Measurements from ENCODE around the gene ZNF284. TPM values are rescaled to one million over a fixed set of nuclear protein-coding genes. Genes with fewer than 3 reads are reported as not detected.

ZNF284 gene
- total and polyA plus RNA-seq, 8 donors: 0.42 to 1.9 (median 0.85) TPM

DNA sequence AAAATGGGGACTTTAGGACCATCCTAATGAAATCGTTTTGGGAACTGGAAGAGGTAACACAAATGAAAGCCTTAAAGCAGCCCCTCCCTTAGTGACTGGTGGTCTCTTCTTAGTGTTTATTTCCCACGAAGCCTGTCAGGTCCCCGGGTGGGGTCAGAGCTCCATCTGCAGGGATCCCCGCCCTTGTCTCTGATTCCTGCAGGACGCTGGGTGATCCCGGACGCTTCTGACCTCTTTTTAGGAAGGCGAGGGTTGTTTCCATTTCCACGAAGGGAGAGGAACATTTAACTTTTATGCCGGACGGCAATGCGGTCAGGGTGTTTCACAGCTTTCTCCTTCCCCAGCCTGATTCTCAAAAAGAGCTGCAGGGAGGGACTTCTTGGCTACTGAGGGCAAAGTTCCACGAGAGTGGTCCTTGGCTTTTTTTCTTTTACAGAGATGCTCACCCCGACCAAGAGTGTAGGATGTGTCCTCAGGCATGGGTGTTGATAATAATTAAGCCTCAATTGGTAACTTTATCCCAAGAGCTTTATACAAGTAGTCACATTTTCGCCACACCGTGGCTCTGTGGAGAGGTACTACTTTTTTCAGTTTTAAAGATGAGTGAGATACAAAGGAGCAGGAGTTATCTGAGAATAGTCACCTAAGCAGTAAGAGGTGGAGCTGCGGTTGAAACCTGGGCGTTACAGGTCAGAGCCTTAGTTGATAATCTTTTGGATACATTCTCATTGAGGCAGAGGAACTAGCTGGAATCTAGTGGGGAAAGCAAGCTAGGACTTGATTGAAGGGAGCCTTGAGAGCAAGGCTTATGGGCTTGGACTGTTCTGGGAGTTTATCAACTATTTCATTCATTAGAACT is 813 bp downstream of the ZNF284 start:
- peaks cover 0 to under 1% (median 0%) of the 10 kb centered on the region in 4 donors for H3K9me3 ChIP-seq
- H3K27ac ChIP-seq: no peak overlapping the region
- H3K27me3 ChIP-seq: no peaks in the 10 kb centered on the region
- TF ChIP-seq, protein P1, sequence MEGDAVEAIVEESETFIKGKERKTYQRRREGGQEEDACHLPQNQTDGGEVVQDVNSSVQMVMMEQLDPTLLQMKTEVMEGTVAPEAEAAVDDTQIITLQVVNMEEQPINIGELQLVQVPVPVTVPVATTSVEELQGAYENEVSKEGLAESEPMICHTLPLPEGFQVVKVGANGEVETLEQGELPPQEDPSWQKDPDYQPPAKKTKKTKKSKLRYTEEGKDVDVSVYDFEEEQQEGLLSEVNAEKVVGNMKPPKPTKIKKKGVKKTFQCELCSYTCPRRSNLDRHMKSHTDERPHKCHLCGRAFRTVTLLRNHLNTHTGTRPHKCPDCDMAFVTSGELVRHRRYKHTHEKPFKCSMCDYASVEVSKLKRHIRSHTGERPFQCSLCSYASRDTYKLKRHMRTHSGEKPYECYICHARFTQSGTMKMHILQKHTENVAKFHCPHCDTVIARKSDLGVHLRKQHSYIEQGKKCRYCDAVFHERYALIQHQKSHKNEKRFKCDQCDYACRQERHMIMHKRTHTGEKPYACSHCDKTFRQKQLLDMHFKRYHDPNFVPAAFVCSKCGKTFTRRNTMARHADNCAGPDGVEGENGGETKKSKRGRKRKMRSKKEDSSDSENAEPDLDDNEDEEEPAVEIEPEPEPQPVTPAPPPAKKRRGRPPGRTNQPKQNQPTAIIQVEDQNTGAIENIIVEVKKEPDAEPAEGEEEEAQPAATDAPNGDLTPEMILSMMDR (IDR thresholded peaks at IDR 0.05): no peak
- H3K36me3 ChIP-seq: no peaks in the 10 kb centered on the region
- peaks cover 0 to 3% (median 0%) of the 10 kb centered on the region in 3 donors for H3K4me1 ChIP-seq
- peak overlapping the region; percentile 26 to 70 (median 52) for H3K4me3 ChIP-seq
- 12 to 14% methylated on average over 18 of the region's 18 CpGs for WGBS, 2 donors
- no peak for DNase-seq
- ATAC-seq: peak; percentile 18 to 43 (median 22)
- no peak for FAIRE-seq
- intact Hi-C loops (cut with DNase I): no loop called here

DNA sequence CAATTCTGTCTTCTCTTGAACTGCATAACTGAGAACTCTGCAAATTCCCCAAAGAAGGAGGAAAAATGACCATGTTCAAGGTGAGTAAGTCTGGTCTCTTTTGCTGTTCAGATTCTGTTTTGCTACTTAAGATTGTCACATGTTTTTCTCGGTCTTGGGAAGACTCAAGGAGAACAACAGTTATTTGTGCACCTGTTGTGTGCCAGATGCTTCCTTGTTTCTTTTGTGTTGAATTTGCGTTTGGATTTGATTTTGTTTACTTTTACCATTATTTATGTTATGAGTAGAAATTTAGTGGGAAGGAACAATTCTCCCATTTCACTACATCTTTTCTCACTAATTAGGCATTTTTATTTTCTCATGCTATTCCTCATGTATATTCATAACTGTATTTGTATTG is 4.4 kb downstream of the ZNF284 start:
- Histone ChIP-seq H3K9me3 (no peaks in the 10 kb centered on the region), H3K4me3 (no peak overlapping the region), H3K27me3 (no peaks in the 10 kb centered on the region), H3K27ac (no peak overlapping the region), H3K36me3 (peaks cover 0 to 6% (median 0%) of the 10 kb centered on the region in 3 donors), H3K4me1 (peaks cover 0 to 2% (median 0%) of the 10 kb centered on the region in 3 donors)
- 75 to 79% methylated on average over 2 of the region's 2 CpGs for WGBS, 2 donors
- intact Hi-C loops (cut with DNase I): no loop called here
- ATAC-seq: no peak
- TF ChIP-seq, protein P1 (IDR thresholded peaks at IDR 0.05): no peak
- no peak for FAIRE-seq
- no peak for DNase-seq

DNA sequence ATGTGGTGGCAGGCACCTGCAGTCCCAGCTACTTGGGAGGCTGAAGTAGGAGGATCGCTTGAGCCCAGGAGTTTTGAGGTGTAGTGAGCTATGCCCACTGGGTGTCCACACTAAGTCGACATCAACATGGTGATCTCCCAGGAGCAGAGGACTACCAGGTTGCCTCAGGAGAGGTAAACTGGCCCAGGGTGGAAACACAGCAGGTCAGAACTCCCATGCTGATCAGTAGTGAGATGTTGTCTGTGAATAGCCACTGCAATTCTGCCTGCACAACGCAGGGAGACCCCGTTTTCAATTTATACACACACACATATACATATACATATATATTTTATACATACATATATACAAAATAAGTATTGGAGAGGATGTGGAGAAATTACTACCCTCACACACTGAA is 20.1 kb downstream of the ZNF284 start:
- Histone ChIP-seq H3K4me1 (peaks cover 0 to 11% (median 0%) of the 10 kb centered on the region in 3 donors), H3K9me3 (no peaks in the 10 kb centered on the region), H3K4me3 (no peak overlapping the region), H3K36me3 (peaks cover 0 to under 1% (median 0%) of the 10 kb centered on the region in 3 donors), H3K27ac (no peak overlapping the region), H3K27me3 (no peaks in the 10 kb centered on the region)
- FAIRE-seq (no peak), ATAC-seq (no peak), DNase-seq (no peak)
- TF ChIP-seq, protein P1 (IDR thresholded peaks at IDR 0.05): no peak
- 43 to 59% methylated on average over 4 of the region's 4 CpGs for WGBS, 2 donors
- intact Hi-C loops (cut with DNase I): no loop called here

DNA sequence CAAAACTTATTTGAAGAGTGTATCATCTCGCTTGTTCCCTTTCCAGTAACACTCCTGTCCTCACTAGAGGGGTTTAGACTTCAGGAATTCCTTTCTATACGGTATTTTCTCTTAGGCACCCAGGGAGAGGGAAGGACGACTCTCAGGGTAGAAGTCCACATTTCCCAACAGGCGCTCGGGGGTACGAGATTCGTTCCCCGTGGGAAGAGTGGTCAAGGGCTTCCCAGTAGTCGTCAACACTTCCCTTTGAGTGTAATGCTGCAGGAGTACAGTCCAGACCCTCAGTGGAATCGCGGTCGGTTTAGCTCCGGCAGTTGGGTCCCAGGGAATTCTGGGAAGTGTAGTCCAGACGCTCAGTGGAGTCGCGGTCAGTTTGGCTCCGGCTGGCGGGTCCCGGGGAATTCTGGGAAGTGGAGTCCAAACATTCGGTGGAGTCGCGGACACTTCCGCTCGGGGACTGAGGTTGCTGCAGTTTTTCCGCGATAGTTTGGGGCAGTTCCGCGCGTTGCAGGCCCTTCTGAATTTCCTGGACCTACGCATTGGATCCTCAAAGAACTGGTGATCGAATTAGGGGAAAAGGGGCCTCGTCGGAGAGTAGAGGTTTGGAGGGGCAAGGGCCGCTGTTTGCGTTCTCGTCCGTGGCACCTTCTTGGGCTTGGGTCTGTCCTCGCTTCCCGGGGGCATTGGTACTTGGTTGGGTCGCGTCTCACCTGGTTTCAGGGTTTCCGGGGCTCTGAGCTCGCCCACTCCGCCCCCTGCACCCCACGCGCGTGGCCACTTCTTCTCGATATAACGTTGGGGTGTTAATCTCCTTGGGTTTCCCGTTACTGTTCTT is 22.2 kb downstream of the ZNF284 start, which contains the start of gene ZNF224:
Gene ZNF224, plus strand, starts transcription at position 431 of the 835 bp plus-strand sequence. CDS start 3,513 bp downstream, outside the sequence.
- 0% methylated on average over 50 of the region's 50 CpGs for WGBS, 2 donors
- ATAC-seq: peak; percentile 99 to 100 (median 100)
- FAIRE-seq: peak; percentile 37

More for the DNA sequence above, 22.2 kb downstream of the ZNF284 start, which contains the start of gene ZNF224:
- H3K27me3 ChIP-seq: no peaks in the 10 kb centered on the region
- H3K9me3 ChIP-seq: no peaks in the 10 kb centered on the region
- peaks cover 0 to 15% (median 0%) of the 10 kb centered on the region in 3 donors for H3K36me3 ChIP-seq
- intact Hi-C loops (cut with DNase I): no loop called here
- DNase-seq: peak; percentile 86 to 95 (median 90)
- peak within 1 kb of the TSS; percentile 66 to 79 (median 74) for H3K4me3 ChIP-seq
- peaks cover 0 to 11% (median 0%) of the 10 kb centered on the region in 3 donors for H3K4me1 ChIP-seq
- TF ChIP-seq, protein P1 (IDR thresholded peaks at IDR 0.05): no peak
- peak within 1 kb of the TSS in 2 of 4 donors; percentile 53 to 60 for H3K27ac ChIP-seq

Measured in pancreas (tissue), 10 donors.